SU-DHL-6 (cell line): Measurements from ENCODE around the gene BRCA1.
"Not testable (repeated sequence)": the region's sequence is repeated elsewhere in the genome, so short reads cannot be mapped to it uniquely, and the experiment has no call there.

ENCODE experiments used
- H2AFZ ChIP-seq: fragments of 200-600 bp; sonication (generic); 2 replicates; pipeline ENCODE4 v1.6.1; 2014; ENCODE audit warnings: low read depth, mild to moderate bottlenecking, moderate library complexity, mixed read lengths, antibody characterized with exemption, low read length; ENCODE audit not compliant: severe bottlenecking
- H3F3A ChIP-seq: fragments of 200-600 bp; shearing (Covaris generic); 2 replicates; pipeline ENCODE4 v1.6.0; 2016; ENCODE audit warnings: antibody characterized with exemption, mild to moderate bottlenecking; ENCODE audit not compliant: insufficient read depth
- H3K27ac ChIP-seq: fragments of 200-600 bp; sonication (generic); 2 replicates; pipeline ENCODE4 v1.5.1; 2016; ENCODE audit warnings: low read depth, mild to moderate bottlenecking, low read length, moderate library complexity, mixed read lengths
- H3K27me3 ChIP-seq: fragments of 200-600 bp; sonication (generic), shearing (Covaris generic); 2 replicates; pipeline ENCODE4 v1.6.0; 2014; ENCODE audit warnings: mild to moderate bottlenecking, low read length
- H3K36me3 ChIP-seq: fragments of 200-600 bp; sonication (generic); 2 replicates; pipeline ENCODE4 v1.6.1; 2014; ENCODE audit warnings: mild to moderate bottlenecking, low read length, mixed read lengths
- H3K4me2 ChIP-seq: fragments of 300-600, 200-600 bp; shearing (Covaris generic), sonication (generic); 2 replicates; pipeline ENCODE4 v1.6.0; 2014; ENCODE audit warnings: low read length, low read depth, mild to moderate bottlenecking; ENCODE audit not compliant: poor library complexity, severe bottlenecking
- H3K4me3 ChIP-seq: fragments of 200-600 bp; sonication (generic); 2 replicates; pipeline ENCODE4 v1.5.1; 2014; ENCODE audit warnings: antibody characterized with exemption, low read length, mild to moderate bottlenecking, mixed read lengths; ENCODE audit not compliant: insufficient read depth, poor library complexity, severe bottlenecking
- H3K79me2 ChIP-seq: fragments of 200-600 bp; sonication (generic); 2 replicates; pipeline ENCODE4 v1.6.1; 2014; ENCODE audit warnings: mild to moderate bottlenecking, low read length, moderate library complexity; ENCODE audit not compliant: insufficient read depth
- H3K9ac ChIP-seq: fragments of 200-600 bp; sonication (generic); 2 replicates; pipeline ENCODE4 v1.7.0; 2014; ENCODE audit warnings: mild to moderate bottlenecking, low read length
- H3K9me2 ChIP-seq: fragments of 200-600 bp; sonication (generic); replicated peaks from 2 replicates; pipeline ENCODE4 v1.6.1; 2014; ENCODE audit warnings: low read length; ENCODE audit not compliant: insufficient read depth
- H3K9me3 ChIP-seq: fragments of 200-600 bp; sonication (generic); 2 replicates; pipeline ENCODE4 v1.6.1; 2014; ENCODE audit warnings: low read length, mixed read lengths; ENCODE audit not compliant: insufficient read depth
- H4K20me1 ChIP-seq: fragments of 200-600 bp; sonication (generic); 2 replicates; pipeline ENCODE4 v1.6.1; 2014; ENCODE audit warnings: low read depth, mild to moderate bottlenecking, antibody characterized with exemption, low read length, moderate library complexity, mixed read lengths
- EZH2phosphoT487 ChIP-seq: fragments of 200-600 bp; sonication (generic), shearing (Covaris generic); conservative IDR thresholded peaks from 2 replicates; pipeline ENCODE4 v1.6.1; 2018; ENCODE audit warnings: mild to moderate bottlenecking, antibody characterized with exemption, low read length, moderate library complexity, mixed read lengths
- TF ChIP-seq, protein P1 (sequence below): fragments of 200-600 bp; sonication (generic); IDR thresholded peaks from one replicate; pipeline ENCODE4 v1.5.1; 2017; ENCODE audit warnings: antibody characterized with exemption, mild to moderate bottlenecking, low read length, moderate library complexity; ENCODE audit not compliant: insufficient read depth, poor library complexity, severe bottlenecking

Gene BRCA1

DNA sequence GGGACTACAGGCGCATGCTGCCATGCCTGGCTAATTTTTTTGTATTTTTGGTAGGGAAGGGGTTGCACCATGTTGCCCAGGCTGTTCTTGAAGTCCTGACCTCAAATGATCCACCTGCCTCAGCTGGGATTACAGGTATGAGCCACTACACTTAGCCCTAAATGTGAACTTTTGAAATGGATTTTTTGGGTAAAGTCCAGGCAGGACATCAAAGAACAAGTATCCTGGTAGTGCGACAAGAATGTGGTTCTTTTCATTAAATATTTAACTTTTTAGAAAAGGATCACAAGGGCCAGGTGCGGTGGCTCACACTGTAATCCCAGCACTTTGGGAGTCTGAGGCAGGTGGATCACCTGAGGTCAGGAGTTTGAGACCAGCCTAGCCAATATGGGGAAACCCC is 30.5 kb upstream of the BRCA1 start:
- no peaks in the 10 kb centered on the region for H3K79me2 ChIP-seq
- no peaks in the 10 kb centered on the region for H3K27me3 ChIP-seq
- H3K27ac ChIP-seq: no peak overlapping the region
- H3K36me3 ChIP-seq: no peaks in the 10 kb centered on the region
- no peak overlapping the region for H2AFZ ChIP-seq
- no peak overlapping the region for H3K9ac ChIP-seq
- H3F3A ChIP-seq: peaks cover 3% of the 10 kb centered on the region; the same call in 1 of the 2 replicates
- no peak for TF ChIP-seq EZH2phosphoT487
- TF ChIP-seq, protein P1, sequence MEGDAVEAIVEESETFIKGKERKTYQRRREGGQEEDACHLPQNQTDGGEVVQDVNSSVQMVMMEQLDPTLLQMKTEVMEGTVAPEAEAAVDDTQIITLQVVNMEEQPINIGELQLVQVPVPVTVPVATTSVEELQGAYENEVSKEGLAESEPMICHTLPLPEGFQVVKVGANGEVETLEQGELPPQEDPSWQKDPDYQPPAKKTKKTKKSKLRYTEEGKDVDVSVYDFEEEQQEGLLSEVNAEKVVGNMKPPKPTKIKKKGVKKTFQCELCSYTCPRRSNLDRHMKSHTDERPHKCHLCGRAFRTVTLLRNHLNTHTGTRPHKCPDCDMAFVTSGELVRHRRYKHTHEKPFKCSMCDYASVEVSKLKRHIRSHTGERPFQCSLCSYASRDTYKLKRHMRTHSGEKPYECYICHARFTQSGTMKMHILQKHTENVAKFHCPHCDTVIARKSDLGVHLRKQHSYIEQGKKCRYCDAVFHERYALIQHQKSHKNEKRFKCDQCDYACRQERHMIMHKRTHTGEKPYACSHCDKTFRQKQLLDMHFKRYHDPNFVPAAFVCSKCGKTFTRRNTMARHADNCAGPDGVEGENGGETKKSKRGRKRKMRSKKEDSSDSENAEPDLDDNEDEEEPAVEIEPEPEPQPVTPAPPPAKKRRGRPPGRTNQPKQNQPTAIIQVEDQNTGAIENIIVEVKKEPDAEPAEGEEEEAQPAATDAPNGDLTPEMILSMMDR: no peak
- no peaks in the 10 kb centered on the region for H3K9me2 ChIP-seq
- H3K9me3 ChIP-seq: no peaks in the 10 kb centered on the region
- no peak overlapping the region for H3K4me2 ChIP-seq
- no peaks in the 10 kb centered on the region for H4K20me1 ChIP-seq
- no peak overlapping the region for H3K4me3 ChIP-seq

DNA sequence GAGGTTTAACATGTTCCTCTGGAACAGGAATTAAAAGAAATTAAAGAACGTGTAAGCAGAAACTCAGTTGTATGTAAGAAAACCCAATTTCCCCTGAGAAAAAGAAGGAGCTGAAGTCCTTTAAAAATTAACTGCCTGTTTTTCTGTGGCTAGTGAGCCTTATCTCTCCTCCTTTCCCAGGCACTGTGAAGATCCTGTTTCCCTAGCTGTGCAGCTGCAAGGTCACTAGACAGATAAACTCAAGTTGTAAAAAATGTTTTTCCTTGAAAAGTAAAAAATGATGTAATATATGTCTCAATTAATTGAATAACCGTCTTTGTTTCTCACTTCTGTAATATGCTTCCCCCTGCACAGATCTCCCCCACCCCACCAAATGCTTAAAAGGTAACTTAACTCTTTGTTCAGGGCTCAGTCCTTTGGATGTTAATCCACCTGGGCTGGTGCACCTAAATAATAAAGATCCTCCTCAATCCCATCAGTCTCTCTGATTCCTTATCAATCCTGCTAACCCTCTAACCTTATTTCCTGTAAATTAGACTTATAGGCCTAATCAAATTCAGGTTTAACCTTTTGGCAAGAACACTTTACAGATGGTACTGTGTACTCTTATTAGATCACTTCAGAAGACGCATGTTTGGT is 28.2 kb upstream of the BRCA1 start:
- H3K27ac ChIP-seq, H3F3A ChIP-seq, H3K36me3 ChIP-seq, H4K20me1 ChIP-seq, H2AFZ ChIP-seq, H3K9me3 ChIP-seq, H3K4me2 ChIP-seq, H3K9ac ChIP-seq, H3K27me3 ChIP-seq, H3K9me2 ChIP-seq, H3K79me2 ChIP-seq, H3K4me3 ChIP-seq: not testable (repeated sequence)

DNA sequence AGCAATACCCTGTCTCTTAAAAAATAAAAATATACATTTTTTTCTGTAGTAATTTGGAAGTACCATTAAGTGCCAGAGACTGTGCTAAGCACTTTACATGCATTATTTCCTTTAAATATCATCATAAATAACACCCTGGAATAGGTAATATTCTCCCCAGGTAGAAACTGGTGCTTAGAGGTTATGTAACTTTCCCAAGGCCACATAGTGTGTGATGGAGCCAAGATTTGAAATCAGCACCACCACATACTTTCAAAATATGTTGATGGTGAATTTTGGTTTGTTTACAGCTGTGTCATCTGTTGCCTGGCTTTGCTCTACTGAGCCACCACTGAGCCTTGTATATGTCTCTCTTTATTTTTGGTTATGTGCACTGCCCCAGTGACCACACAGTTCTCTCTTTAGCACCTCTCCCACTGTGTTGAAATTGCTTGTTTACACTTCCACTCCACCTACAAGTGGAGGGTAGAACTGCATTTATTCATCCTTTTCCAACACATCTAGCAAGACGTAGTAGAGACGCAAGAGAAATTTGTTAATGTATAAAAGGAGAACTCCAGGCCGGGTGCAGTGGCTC is 26.8 kb upstream of the BRCA1 start:
- Histone ChIP-seq H3K79me2 (no peaks in the 10 kb centered on the region), H3K4me3 (no peak overlapping the region), H2AFZ (no peak overlapping the region), H3K9ac (no peak overlapping the region), H3K9me3 (no peaks in the 10 kb centered on the region), H3K9me2 (no peaks in the 10 kb centered on the region), H4K20me1 (no peaks in the 10 kb centered on the region), H3F3A (no peaks in the 10 kb centered on the region), H3K27ac (no peak overlapping the region), H3K36me3 (no peaks in the 10 kb centered on the region), H3K4me2 (no peak overlapping the region), H3K27me3 (no peaks in the 10 kb centered on the region)
- no peak for TF ChIP-seq EZH2phosphoT487
- TF ChIP-seq, protein P1: no peak

DNA sequence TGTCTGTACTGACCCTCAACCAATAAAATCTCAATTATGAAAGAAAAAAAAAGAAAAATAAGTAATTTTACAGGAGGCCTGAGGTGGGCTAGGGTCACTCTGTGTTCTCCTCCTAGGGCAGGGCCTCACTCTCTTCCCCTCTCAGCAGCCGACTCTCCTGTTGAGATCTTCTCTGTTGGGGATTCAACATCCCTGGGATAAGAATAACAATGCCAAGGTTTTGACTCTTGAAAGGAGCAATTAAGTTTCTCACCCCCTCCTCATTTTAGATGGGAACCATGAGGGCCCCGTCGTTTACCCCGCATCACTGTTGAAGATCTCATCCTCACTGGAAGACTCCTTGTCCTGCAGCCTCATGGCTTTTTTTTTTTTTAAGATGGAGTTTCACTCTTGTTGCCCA is 21.5 kb upstream of the BRCA1 start:
- Histone ChIP-seq H3F3A (no peaks in the 10 kb centered on the region; the same call in 1 of the 2 replicates), H3K4me2 (no peak overlapping the region), H3K9me3 (no peaks in the 10 kb centered on the region), H3K36me3 (no peaks in the 10 kb centered on the region), H3K27me3 (no peaks in the 10 kb centered on the region), H3K9ac (no peak overlapping the region), H4K20me1 (no peaks in the 10 kb centered on the region), H2AFZ (no peak overlapping the region), H3K79me2 (no peaks in the 10 kb centered on the region), H3K9me2 (no peaks in the 10 kb centered on the region), H3K27ac (no peak overlapping the region), H3K4me3 (no peak overlapping the region)
- TF ChIP-seq, protein P1: no peak
- TF ChIP-seq EZH2phosphoT487: no peak
